Measurements from ENCODE around the gene DLAT.

GRCh38 chr11:112087212-112087611 is 62.0 kb downstream of the DLAT start:
- no peak for TF ChIP-seq POLR2AphosphoS5 (IDR thresholded peaks at IDR 0.05; ENCODE audit: borderline replicate concordance, low read depth, low read length)
- no peak for TF ChIP-seq EZH2 (IDR thresholded peaks at IDR 0.05)
- TF ChIP-seq FOXP2 (optimal IDR thresholded peaks at IDR 0.05; ENCODE audit: control extremely low read depth, extremely low read length, insufficient read depth) = no peak
